GM18517 (cell line): ENCODE data around the gene C11orf87.

ENCODE experiments used
- ATAC-seq: cut with Tn5 transposase; IDR thresholded peaks from one replicate; pipeline ENCODE4 v1.9.1; 2021; ENCODE audit warnings: mild to moderate bottlenecking, moderate library complexity; ENCODE audit not compliant: unreplicated experiment

Gene C11orf87

GRCh38 chr11:109421981-109422869 lies at the start of gene C11orf87:
TSS of gene C11orf87 (plus strand) at chr11:109422190. CDS start at chr11:109423634, 1,444 bp downstream.
- ATAC-seq: no peak

GRCh38 chr11:109374032-109374431 lies 48.0 kb upstream of the C11orf87 start:
- no peak for ATAC-seq

GRCh38 chr11:109374441-109374840 lies 47.5 kb upstream of the C11orf87 start:
- ATAC-seq: no peak

- ATAC-seq: no peak
Measured at GRCh38 chr11:109377039-109377742, 44.8 kb upstream of the C11orf87 start.

- ATAC-seq: no peak
Measured at GRCh38 chr11:109378034-109378433, 44.0 kb upstream of the C11orf87 start.

GRCh38 chr11:109383306-109383705 lies 38.7 kb upstream of the C11orf87 start:
- no peak for ATAC-seq

DNA sequence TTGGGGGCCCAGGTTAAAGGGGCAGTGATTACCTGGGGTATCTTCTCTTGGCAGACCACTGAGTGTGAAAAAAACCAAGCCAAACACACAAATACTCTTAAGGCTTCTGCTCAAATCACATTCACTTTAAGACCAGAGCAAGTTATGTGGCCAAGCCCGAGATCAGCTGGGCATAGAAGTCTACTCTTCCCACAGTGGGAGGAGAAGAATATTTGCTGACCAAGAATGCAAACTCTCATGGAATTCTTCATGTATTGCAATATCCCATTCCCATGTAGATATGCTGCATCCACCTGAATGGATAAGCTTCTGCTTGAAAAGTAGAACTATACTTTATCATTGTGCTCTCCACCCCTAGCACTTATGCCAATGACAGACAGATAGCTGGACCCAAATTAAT lies 37.1 kb upstream of the C11orf87 start:
- no peak for ATAC-seq

- no peak for ATAC-seq
Measured at GRCh38 chr11:109388982-109389381, 33.0 kb upstream of the C11orf87 start.

DNA sequence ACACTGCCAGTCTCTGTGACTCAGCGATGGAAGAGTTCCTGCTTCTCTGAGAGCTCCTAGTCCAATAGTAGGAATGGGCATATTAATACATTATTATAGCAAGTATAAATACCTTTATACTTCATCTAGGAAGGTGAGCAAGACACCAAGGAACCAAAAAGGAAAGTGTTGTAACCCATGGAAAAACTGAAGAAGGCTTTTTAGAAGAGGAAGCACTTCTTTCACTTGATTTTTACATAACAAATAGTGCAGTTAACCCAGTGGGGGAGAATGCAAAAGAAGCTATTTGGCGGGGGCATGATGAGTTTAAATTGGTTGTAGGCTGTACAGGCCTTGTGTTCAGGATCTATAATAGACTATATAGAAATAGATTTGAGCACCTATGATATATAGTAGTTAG lies 31.2 kb upstream of the C11orf87 start:
- no peak for ATAC-seq

- no peak for ATAC-seq
Measured at GRCh38 chr11:109401545-109401944, 20.4 kb upstream of the C11orf87 start.

- no peak for ATAC-seq
Measured at GRCh38 chr11:109405671-109406070, 16.3 kb upstream of the C11orf87 start.

GRCh38 chr11:109416601-109417000 lies 5.4 kb upstream of the C11orf87 start:
- no peak for ATAC-seq

GRCh38 chr11:109422870-109423465 lies 978 bp downstream of the C11orf87 start:
- no peak for ATAC-seq

DNA sequence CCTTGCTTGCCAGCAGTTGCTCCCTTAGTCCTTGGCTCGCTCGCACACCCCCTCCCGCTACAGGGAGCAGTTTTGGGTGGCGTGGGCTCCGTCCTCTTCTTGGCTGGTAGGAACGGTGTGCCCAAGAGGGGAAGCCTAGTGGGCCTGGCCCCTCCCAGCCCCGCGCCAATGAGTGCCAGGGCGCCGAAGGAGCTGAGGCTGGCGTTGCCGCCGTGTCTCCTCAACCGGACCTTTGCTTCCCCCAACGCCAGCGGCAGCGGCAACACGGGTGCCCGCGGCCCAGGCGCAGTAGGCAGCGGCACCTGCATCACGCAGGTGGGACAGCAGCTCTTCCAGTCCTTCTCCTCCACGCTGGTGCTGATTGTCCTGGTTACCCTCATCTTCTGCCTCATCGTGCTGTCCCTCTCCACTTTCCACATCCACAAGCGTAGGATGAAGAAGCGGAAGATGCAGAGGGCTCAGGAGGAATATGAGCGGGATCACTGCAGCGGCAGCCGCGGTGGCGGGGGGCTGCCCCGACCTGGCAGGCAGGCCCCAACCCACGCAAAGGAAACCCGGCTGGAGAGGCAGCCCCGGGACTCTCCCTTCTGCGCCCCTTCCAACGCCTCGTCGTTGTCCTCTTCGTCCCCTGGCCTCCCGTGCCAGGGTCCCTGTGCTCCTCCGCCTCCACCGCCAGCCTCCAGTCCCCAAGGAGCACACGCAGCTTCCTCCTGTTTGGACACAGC lies 1.6 kb downstream of the C11orf87 start:
- no peak for ATAC-seq

DNA sequence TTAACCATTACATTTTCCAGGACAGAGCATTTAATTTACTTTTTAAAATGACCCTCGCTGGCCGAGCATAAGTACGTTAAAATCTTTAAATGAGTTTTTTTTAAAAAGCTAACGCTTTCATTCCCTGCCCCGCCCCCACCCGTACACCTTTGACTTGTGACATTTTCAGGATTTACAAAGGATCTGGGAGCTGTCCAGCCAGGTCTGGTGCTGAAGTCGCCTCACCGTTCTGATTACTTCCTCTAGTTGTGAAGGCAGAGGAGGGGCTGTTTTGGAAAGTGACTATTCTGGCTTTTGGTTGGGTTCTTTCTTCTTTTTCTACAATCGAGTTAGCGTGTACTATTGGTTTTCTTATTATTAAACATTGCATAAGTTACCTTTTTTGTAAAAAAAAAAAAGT lies 2.9 kb downstream of the C11orf87 start:
- ATAC-seq: no peak

GRCh38 chr11:109425554-109425953 lies 3.6 kb downstream of the C11orf87 start:
- no peak for ATAC-seq

DNA sequence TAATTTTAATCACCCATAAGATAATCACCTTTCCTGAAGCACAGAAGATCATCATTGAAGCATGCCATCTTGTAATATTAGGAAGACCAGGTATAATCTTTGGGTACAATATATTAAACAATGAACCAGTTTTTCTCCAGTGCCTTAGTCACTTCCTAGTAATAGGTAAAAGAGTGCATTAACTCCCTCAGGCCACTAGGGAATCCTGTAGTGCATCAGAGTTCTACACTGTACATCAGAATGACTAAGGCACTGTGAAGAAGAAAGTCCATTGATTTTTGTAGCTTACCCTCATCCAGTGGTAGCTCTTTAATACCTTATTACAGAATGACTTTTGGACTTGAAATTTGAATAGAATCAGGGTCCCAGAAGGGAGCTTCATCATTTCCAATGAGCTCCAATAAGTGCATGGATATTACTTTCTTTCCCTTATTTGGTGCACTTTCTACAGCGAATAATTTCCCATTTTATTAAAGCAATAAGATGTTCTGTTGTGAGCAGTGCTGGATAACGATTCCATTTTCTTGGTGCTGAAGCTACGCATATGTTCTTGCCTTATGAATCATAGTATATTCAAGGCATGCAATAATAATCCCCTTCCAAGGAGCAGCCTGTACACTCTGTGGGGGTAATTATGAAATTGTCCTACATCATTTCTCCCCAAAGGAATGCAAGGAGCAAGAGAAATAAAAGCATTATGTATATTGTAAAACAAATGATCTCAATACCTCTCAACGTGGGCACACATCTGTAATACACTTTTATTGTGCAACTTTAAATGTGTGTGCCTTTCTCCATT lies 4.7 kb downstream of the C11orf87 start:
- no peak for ATAC-seq

- no peak for ATAC-seq
Measured at GRCh38 chr11:109432105-109432504, 10.1 kb downstream of the C11orf87 start.

GRCh38 chr11:109433753-109434256 lies 11.8 kb downstream of the C11orf87 start:
- no peak for ATAC-seq

DNA sequence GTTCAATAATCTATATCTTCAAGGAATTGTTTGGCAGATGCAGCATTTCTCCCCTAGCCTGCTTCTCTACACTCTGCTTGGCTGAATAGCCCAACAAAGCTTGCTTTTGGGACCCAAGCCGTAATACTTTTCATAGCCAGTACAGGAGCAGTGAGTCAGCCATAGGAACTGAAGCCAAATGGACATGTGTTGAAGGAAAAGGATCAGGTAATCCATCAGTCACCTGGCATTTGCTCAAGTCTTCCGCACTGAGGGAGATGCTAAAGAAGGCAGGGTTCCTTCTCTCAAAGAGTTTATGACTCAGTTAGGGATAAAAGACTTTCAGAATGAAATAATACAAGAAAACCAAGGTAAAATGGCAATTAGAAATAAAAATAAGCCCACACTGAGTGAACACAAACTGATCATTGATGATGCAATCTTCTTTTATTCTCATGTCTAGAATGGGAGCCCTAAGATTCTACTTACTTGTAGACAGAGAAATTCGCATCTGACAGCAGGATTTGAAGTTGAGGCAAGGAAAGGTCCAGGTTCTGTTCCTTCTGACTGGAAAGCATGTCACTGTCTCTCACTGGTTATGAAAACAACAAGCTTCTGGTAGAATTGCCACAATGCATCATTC lies 13.2 kb downstream of the C11orf87 start:
- no peak for ATAC-seq
